GM18868 (cell line): Measurements from ENCODE around the gene ENPP6.

Experiments
- ATAC-seq: cut with Tn5 transposase; IDR thresholded peaks from one replicate; pipeline ENCODE4 v1.9.1; 2021; ENCODE audit warnings: mild to moderate bottlenecking, moderate library complexity; ENCODE audit not compliant: unreplicated experiment

ENPP6 gene

GRCh38 chr4:184217634-184218033 lies at the start of gene ENPP6:
Gene ENPP6, minus strand, starts transcription at chr4:184217873. Its CDS starts 54 bp downstream, at chr4:184217819.
- ATAC-seq = no peak

GRCh38 chr4:184267206-184267608 lies 49.5 kb upstream of the ENPP6 start:
- no peak for ATAC-seq

GRCh38 chr4:184265546-184266351 lies 48.1 kb upstream of the ENPP6 start:
- peak; percentile 25 for ATAC-seq

GRCh38 chr4:184263910-184264732 lies 46.4 kb upstream of the ENPP6 start:
- ATAC-seq = no peak

GRCh38 chr4:184263461-184263860 lies 45.8 kb upstream of the ENPP6 start:
- ATAC-seq = no peak

GRCh38 chr4:184262901-184263300 lies 45.2 kb upstream of the ENPP6 start:
- ATAC-seq = no peak

- no peak for ATAC-seq
Observed at GRCh38 chr4:184261246-184261645, 43.6 kb upstream of the ENPP6 start.

GRCh38 chr4:184259866-184260265 lies 42.2 kb upstream of the ENPP6 start:
- ATAC-seq = no peak

- ATAC-seq = no peak
Observed at GRCh38 chr4:184259081-184259480, 41.4 kb upstream of the ENPP6 start.

- no peak for ATAC-seq
Observed at GRCh38 chr4:184255871-184256642, 38.4 kb upstream of the ENPP6 start.

GRCh38 chr4:184255361-184255760 lies 37.7 kb upstream of the ENPP6 start:
- no peak for ATAC-seq

- ATAC-seq = no peak
Observed at GRCh38 chr4:184253072-184253420, 35.4 kb upstream of the ENPP6 start.

- no peak for ATAC-seq
Observed at GRCh38 chr4:184252136-184253071, 34.7 kb upstream of the ENPP6 start.

GRCh38 chr4:184251670-184251980 lies 34.0 kb upstream of the ENPP6 start:
- ATAC-seq = no peak

- ATAC-seq = peak; percentile 79
Observed at GRCh38 chr4:184250795-184251669, 33.4 kb upstream of the ENPP6 start.

GRCh38 chr4:184248216-184248615 lies 30.5 kb upstream of the ENPP6 start:
- no peak for ATAC-seq

GRCh38 chr4:184247421-184247820 lies 29.7 kb upstream of the ENPP6 start:
- ATAC-seq = no peak

GRCh38 chr4:184246426-184246825 lies 28.8 kb upstream of the ENPP6 start:
- ATAC-seq = no peak

GRCh38 chr4:184238072-184238745 lies 20.5 kb upstream of the ENPP6 start:
- ATAC-seq = no peak
